Activated T-cell treated with anti-CD3 and anti-CD28 coated beads, Interleukin-2, amount 50 U/mL, for 4 hours (primary cell): ENCODE data around the gene SALL3. TPM values are rescaled to one million over a fixed set of nuclear protein-coding genes. Genes with fewer than 3 reads are reported as not detected.
"Not testable (repeated sequence)": the region's sequence is repeated elsewhere in the genome, so short reads cannot be mapped to it uniquely, and the experiment has no call there.

Experiments
- ATAC-seq, 2 donors: fragments of 200-7000 bp; cut with Tn5 transposase; one replicate each; pipeline ENCODE4 v1.10.0; 2021
- DNase-seq: peaks from one replicate; pipeline ENCODE4 v3.0.0-alpha.2; 2020
- H3K27me3 Mint-ChIP-seq: one replicate; pipeline ENCODE4 v1.8.0; 2021; ENCODE audit warnings: low read depth, mixed read lengths
- H3K36me3 Mint-ChIP-seq: one replicate; pipeline ENCODE4 v1.8.0; 2022; ENCODE audit warnings: mixed read lengths; ENCODE audit not compliant: insufficient read depth
- H3K4me1 Mint-ChIP-seq: one replicate; pipeline ENCODE4 v1.8.0; 2021; ENCODE audit warnings: low read depth, mixed read lengths
- H3K4me3 Mint-ChIP-seq: one replicate; pipeline ENCODE4 v1.8.0; 2021; ENCODE audit warnings: mild to moderate bottlenecking, moderate library complexity, mixed read lengths
- H3K9me3 Mint-ChIP-seq: one replicate; pipeline ENCODE4 v1.8.0; 2021; ENCODE audit warnings: mixed read lengths
- total RNA-seq, 3 donors: library from RNA; stranded (reverse); gene quantifications; one replicate each; pipeline ENCODE4 v1.2.1, GENCODE V29; 2021

Gene SALL3
- total RNA-seq, 3 donors from 2014 or later = not detected

DNA sequence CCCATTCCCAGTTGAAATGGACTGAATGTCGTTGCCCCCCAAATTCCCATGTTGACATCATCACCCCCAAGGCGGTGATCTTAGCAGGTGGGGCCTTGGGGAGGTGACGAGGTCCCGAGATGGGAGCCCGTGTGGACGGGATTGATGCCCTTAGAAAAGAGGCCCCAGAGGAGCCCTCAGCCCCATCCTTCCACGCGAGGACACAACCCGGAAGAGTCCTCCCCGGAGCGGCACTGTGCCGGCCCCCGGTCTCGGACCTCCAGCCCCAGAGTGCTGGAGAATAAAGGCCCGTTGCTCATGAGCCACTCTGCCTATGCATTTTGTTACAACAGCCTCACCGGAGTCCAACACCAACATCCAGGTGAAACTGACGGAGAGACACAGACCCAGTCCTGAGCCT, 30.4 kb upstream of the SALL3 start:
- no peaks in the 10 kb centered on the region for H3K36me3 Mint-ChIP-seq
- H3K9me3 Mint-ChIP-seq = peaks cover 4% of the 10 kb centered on the region
- no peak for ATAC-seq

GRCh38 chr18:78950386-78950785, 29.2 kb upstream of the SALL3 start:
- peaks cover 15% of the 10 kb centered on the region for H3K27me3 Mint-ChIP-seq
- ATAC-seq (no peak), DNase-seq (no peak)
- no peak overlapping the region for H3K4me3 Mint-ChIP-seq
- H3K4me1 Mint-ChIP-seq = no peaks in the 10 kb centered on the region
- H3K36me3 Mint-ChIP-seq = no peaks in the 10 kb centered on the region
- H3K9me3 Mint-ChIP-seq = peaks cover 4% of the 10 kb centered on the region

More for the DNA sequence above, 30.4 kb upstream of the SALL3 start:
- H3K4me3 Mint-ChIP-seq = no peak overlapping the region
- no peak for DNase-seq
- H3K4me1 Mint-ChIP-seq = no peaks in the 10 kb centered on the region
- peaks cover 14% of the 10 kb centered on the region for H3K27me3 Mint-ChIP-seq

GRCh38 chr18:78953566-78953965, 26.1 kb upstream of the SALL3 start:
- ATAC-seq (no peak), DNase-seq (no peak)
- H3K4me3 Mint-ChIP-seq = no peak overlapping the region
- peaks cover 6% of the 10 kb centered on the region for H3K27me3 Mint-ChIP-seq
- H3K9me3 Mint-ChIP-seq = peaks cover 4% of the 10 kb centered on the region
- H3K36me3 Mint-ChIP-seq = no peaks in the 10 kb centered on the region
- no peaks in the 10 kb centered on the region for H3K4me1 Mint-ChIP-seq

- Mint-ChIP-seq H3K4me1 (no peaks in the 10 kb centered on the region), H3K9me3 (peaks cover 4% of the 10 kb centered on the region), H3K4me3 (no peak overlapping the region), H3K36me3 (no peaks in the 10 kb centered on the region), H3K27me3 (peaks cover 6% of the 10 kb centered on the region)
- ATAC-seq (no peak), DNase-seq (no peak)
Observed at GRCh38 chr18:78955051-78955450, 24.6 kb upstream of the SALL3 start.

DNA sequence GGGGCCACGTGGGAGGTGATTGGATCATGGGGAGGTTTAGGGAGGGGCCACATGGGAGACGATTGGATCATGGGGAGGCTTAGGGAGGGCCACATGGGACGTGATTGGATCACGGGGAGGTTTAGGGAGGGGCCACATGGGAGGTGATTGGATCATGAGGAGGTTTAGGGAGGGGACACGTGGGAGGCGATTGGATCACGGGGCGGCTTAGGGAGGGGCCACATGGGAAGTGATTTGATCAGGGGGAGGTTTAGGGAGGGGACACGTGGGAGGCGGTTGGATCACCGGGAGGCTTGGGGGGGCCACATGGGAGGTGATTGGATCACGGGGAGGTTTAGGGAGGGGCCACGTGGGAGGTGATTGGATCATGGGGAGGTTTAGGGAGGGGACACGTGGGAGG, 22.5 kb upstream of the SALL3 start:
- H3K36me3 Mint-ChIP-seq = no peaks in the 10 kb centered on the region
- peaks cover 6% of the 10 kb centered on the region for H3K27me3 Mint-ChIP-seq
- no peak overlapping the region for H3K4me3 Mint-ChIP-seq
- no peaks in the 10 kb centered on the region for H3K4me1 Mint-ChIP-seq
- H3K9me3 Mint-ChIP-seq = peaks cover 5% of the 10 kb centered on the region
- no peak for ATAC-seq
- no peak for DNase-seq

DNA sequence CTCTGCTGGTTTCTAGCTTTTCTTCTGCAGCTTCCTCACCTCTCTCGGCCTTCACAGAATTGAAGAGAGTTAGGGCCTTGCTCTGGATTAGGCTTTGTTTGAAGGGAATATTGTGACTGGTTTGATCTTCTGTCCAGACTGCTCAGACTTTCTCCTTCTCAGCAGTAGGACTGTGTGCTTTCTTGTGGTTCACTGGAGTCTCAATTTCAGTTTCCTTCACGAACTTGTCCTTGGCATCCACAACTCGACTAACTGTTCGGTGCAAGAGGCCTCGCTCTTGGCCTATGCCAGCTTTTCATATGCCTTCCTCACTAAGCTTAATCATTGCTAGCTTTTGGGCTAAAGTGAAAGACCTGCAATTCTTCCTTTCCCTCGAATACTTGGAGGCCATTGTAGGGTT, 18.9 kb upstream of the SALL3 start:
- DNase-seq (no peak), ATAC-seq (no peak)
- Mint-ChIP-seq H3K27me3 (peaks cover 2% of the 10 kb centered on the region), H3K36me3 (no peaks in the 10 kb centered on the region), H3K4me1 (no peaks in the 10 kb centered on the region), H3K4me3 (no peak overlapping the region), H3K9me3 (peaks cover 18% of the 10 kb centered on the region)

GRCh38 chr18:78962098-78962497, 17.5 kb upstream of the SALL3 start:
- ATAC-seq (no peak), DNase-seq (no peak)
- H3K4me1 Mint-ChIP-seq = no peaks in the 10 kb centered on the region
- H3K4me3 Mint-ChIP-seq = no peak overlapping the region
- peaks cover 18% of the 10 kb centered on the region for H3K9me3 Mint-ChIP-seq
- H3K36me3 Mint-ChIP-seq = no peaks in the 10 kb centered on the region
- H3K27me3 Mint-ChIP-seq = peaks cover 3% of the 10 kb centered on the region

DNA sequence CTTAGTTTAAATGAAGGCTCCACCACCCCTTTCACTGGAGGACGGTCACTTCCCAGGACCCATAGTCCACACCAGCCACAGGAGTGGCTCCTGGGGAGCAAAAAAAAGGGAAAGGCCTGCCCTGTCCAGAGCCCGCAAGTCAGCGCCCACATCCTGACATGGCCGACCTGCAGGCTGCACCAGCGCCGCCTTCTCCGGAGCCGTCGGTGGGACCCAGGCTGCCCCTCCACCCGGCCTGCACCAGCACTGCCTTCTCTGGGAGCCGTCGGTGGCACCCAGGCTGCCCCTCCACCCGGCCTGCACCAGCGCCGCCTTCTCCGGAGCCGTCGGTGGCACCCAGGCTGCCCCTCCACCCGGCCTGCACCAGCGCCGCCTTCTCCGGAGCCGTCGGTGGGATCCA, 14.9 kb upstream of the SALL3 start:
- not testable (repeated sequence) for H3K4me1 Mint-ChIP-seq, H3K4me3 Mint-ChIP-seq, ATAC-seq, H3K36me3 Mint-ChIP-seq, DNase-seq
- peaks cover 17% of the 10 kb centered on the region for H3K27me3 Mint-ChIP-seq
- H3K9me3 Mint-ChIP-seq = peaks cover 18% of the 10 kb centered on the region

GRCh38 chr18:78965260-78965659, 14.4 kb upstream of the SALL3 start:
- DNase-seq (no peak), ATAC-seq (no peak)
- H3K9me3 Mint-ChIP-seq = peaks cover 18% of the 10 kb centered on the region
- no peak overlapping the region for H3K4me3 Mint-ChIP-seq
- H3K4me1 Mint-ChIP-seq = no peaks in the 10 kb centered on the region
- H3K36me3 Mint-ChIP-seq = no peaks in the 10 kb centered on the region
- H3K27me3 Mint-ChIP-seq = peaks cover 22% of the 10 kb centered on the region

DNA sequence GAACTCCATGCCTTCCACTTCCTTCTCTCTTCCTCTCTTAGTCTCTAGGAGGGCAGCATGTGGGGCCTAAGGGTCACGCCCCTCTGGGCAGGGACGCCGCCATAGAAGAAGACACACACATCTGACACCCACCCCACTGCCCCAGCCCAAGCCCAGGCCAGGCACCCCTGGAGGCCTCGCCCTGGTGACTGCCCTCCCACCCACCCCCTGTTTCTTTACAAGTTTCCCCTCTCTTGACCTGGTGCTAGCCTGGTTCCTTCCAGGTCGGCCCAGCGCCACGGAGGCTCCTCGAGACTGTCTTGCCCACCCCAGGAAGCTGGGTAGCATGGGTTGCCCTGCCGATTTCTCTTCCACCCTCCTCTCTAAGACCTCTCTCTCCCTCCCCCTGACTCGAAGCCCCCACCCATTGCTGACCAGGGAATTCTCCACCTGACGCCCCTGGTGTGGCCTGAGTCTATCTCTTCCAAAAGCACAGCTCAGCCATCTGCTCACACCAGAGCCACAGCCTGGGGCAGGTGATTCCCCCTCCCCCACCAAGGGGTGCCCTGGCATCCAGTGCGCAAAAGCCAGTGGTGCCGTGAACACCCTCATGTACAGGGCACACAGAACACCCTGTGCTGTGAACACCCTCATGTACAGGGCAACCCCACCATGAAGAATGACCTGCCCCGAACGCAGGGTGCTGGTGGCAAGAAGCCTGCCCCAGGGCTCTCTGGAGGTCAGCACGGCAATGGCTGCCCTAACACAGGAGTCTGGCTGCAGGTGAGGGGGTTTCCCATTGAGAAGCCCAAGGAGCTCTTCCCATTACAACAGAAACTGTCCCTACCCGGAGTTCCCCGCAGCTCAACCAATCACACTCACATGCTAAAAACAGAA, 13.5 kb upstream of the SALL3 start:
- no peaks in the 10 kb centered on the region for H3K36me3 Mint-ChIP-seq
- H3K27me3 Mint-ChIP-seq = peaks cover 30% of the 10 kb centered on the region
- DNase-seq (no peak), ATAC-seq (no peak)
- no peak overlapping the region for H3K4me3 Mint-ChIP-seq
- H3K9me3 Mint-ChIP-seq = peaks cover 18% of the 10 kb centered on the region
- no peaks in the 10 kb centered on the region for H3K4me1 Mint-ChIP-seq

DNA sequence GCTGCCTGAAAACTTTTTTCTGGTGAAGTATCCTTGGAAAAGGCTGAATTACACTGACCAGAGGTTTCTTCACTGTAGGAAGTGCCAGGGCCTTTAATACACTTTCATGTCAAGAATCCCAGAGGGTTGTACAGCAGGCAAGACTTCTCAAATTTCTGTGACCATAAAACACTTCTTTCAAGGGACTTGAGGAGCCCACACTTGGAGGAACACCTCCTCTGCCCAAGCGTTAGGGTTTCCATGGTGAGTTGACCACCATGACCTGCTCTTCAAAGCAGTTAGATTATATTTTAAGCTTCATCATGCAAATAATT, 12.9 kb upstream of the SALL3 start:
- peaks cover 34% of the 10 kb centered on the region for H3K27me3 Mint-ChIP-seq

GRCh38 chr18:78967692-78968091, 11.9 kb upstream of the SALL3 start:
- H3K4me3 Mint-ChIP-seq = no peak overlapping the region
- no peak for ATAC-seq

More for the DNA sequence above, 12.9 kb upstream of the SALL3 start:
- no peak overlapping the region for H3K4me3 Mint-ChIP-seq
- no peaks in the 10 kb centered on the region for H3K36me3 Mint-ChIP-seq
- no peaks in the 10 kb centered on the region for H3K4me1 Mint-ChIP-seq
- ATAC-seq (no peak), DNase-seq (no peak)
- H3K9me3 Mint-ChIP-seq = peaks cover 17% of the 10 kb centered on the region

GRCh38 chr18:78969574-78970315, 9.9 kb upstream of the SALL3 start:
- Mint-ChIP-seq H3K27me3 (peaks cover 49% of the 10 kb centered on the region), H3K4me1 (peaks cover 5% of the 10 kb centered on the region), H3K9me3 (no peaks in the 10 kb centered on the region), H3K4me3 (no peak overlapping the region), H3K36me3 (no peaks in the 10 kb centered on the region)
- ATAC-seq (no peak), DNase-seq (no peak)

More at GRCh38 chr18:78967692-78968091, 11.9 kb upstream of the SALL3 start:
- peaks cover 44% of the 10 kb centered on the region for H3K27me3 Mint-ChIP-seq
- DNase-seq = no peak
- H3K36me3 Mint-ChIP-seq = no peaks in the 10 kb centered on the region
- H3K4me1 Mint-ChIP-seq = no peaks in the 10 kb centered on the region
- peaks cover 8% of the 10 kb centered on the region for H3K9me3 Mint-ChIP-seq

DNA sequence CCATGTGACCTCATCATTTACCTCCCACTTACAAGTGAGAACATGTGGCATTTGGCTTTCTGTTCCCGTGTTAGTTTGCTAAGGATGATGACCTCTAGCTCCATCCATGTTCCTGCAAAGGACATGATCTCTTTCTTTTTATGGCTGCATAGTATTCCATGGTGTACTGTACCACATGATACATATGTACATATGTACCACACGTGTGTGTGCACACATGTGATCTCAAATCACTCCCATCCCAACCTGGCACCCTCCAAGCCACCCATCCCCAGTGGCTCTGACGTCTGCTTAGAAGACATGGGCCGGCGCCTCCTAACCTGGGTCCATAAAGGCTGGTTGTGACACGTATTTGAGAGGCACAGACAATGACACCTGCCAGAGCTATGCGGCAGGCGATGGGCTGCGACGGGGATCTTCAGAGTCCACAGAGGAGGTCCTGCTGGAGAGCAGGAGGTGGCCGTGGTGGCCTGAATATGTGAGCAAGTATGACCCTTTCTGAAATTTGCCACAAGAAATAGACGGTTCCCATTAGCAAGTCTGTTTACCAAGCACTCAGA, 8.8 kb upstream of the SALL3 start:
- no peak for ATAC-seq
- Mint-ChIP-seq H3K9me3 (no peaks in the 10 kb centered on the region), H3K27me3 (peaks cover 56% of the 10 kb centered on the region), H3K36me3 (no peaks in the 10 kb centered on the region), H3K4me3 (no peak overlapping the region), H3K4me1 (peaks cover 7% of the 10 kb centered on the region)
- DNase-seq = no peak
